ENCODE data around the gene STK36. TPM values are rescaled to one million over a fixed set of nuclear protein-coding genes. Genes with fewer than 3 reads are reported as not detected.
A peak's percentile ranks its signal among the peaks of the same experiment; 100 is the strongest.

The STK36 gene
- total and polyA plus RNA-seq, 2 donors (not counting 3 experiments of a cell fraction or from before 2014, with no cell fraction given), result 40.9 to 65.2 TPM

GRCh38 chr2:218644721-218645120 is 27.2 kb upstream of the STK36 start:
- FAIRE-seq (no peak), DNase-seq (ENCODE audit: low read depth, low spot score) (no peak)
- Histone ChIP-seq H3K9me1 (replicated peaks; ENCODE audit: control insufficient read depth, extremely low read depth, insufficient read depth, low read length) (no peaks in the 10 kb centered on the region), H3K4me1 (ENCODE audit: control insufficient read depth, extremely low read depth, insufficient read depth, low read length) (peaks cover 6% of the 10 kb centered on the region), H3K36me3 (ENCODE audit: control insufficient read depth in 2 of 2, extremely low read depth in 1 of 2, insufficient read depth in 2 of 2, low read length in 2 of 2) (peaks cover 26 to 56% of the 10 kb centered on the region in 2 experiments), H4K20me1 (replicated peaks; ENCODE audit: control insufficient read depth, extremely low read depth, insufficient read depth, low read length) (no peaks in the 10 kb centered on the region), H3K79me2 (ENCODE audit: control insufficient read depth, insufficient read depth, low read length) (peaks cover 9% of the 10 kb centered on the region), H3K9ac (replicated peaks; ENCODE audit: extremely low read depth, insufficient read depth, low read length) (no peak overlapping the region), H2AFZ (ENCODE audit: low read depth, low read length) (no peak overlapping the region), H3K27ac (ENCODE audit: insufficient read depth, low read depth, low read length) (peak overlapping the region; percentile 23), H3K9me3 (replicated peaks; ENCODE audit: control insufficient read depth, insufficient read depth, low read length) (no peaks in the 10 kb centered on the region), H3K27me3 (ENCODE audit: control insufficient read depth in 2 of 2, insufficient read depth in 2 of 2, low read length in 2 of 2) (no peaks in the 10 kb centered on the region), H3K4me3 (replicated peaks in 1 of 3; ENCODE audit: insufficient read depth in 1 of 3, low read depth in 1 of 3, low read length in 3 of 3) (no peak overlapping the region), H3K4me2 (ENCODE audit: insufficient read depth, low read length) (no peak overlapping the region)
- intact Hi-C loops (cut with micrococcal nuclease), result loop anchor here (5.0 kb wide), 1 partner anchor 372 kb away; the partner anchor contains the start of genes AAMP and PNKD
- ChIA-PET POLR2A (no interaction called here), CTCF (no interaction called here)
- dilution Hi-C loops (cut with MboI; ENCODE audit: extremely low pct_ligation_motif_present, low sequenced_read_pairs), result loop anchor here (5.0 kb wide), 1 partner anchor 77 kb away; the partner anchor contains the start of genes CNOT9 and USP37
- TF ChIP-seq MAX (IDR thresholded peaks at IDR 0.05; ENCODE audit: insufficient read depth, insufficient read length) (no peak), POLR2AphosphoS5 (IDR thresholded peaks at IDR 0.05; ENCODE audit: insufficient read depth, low read depth, low read length) (no peak)
- BruUV-seq (replicated peaks), result no TSS peak

GRCh38 chr2:218645126-218645525 is 26.8 kb upstream of the STK36 start:
- Histone ChIP-seq H3K4me1 (ENCODE audit: control insufficient read depth, extremely low read depth, insufficient read depth, low read length) (peaks cover 6% of the 10 kb centered on the region), H3K79me2 (ENCODE audit: control insufficient read depth, insufficient read depth, low read length) (peaks cover 9% of the 10 kb centered on the region), H3K27me3 (ENCODE audit: control insufficient read depth in 2 of 2, insufficient read depth in 2 of 2, low read length in 2 of 2) (no peaks in the 10 kb centered on the region), H3K9me3 (replicated peaks; ENCODE audit: control insufficient read depth, insufficient read depth, low read length) (no peaks in the 10 kb centered on the region), H3K9me1 (replicated peaks; ENCODE audit: control insufficient read depth, extremely low read depth, insufficient read depth, low read length) (no peaks in the 10 kb centered on the region), H4K20me1 (replicated peaks; ENCODE audit: control insufficient read depth, extremely low read depth, insufficient read depth, low read length) (no peaks in the 10 kb centered on the region), H3K4me2 (ENCODE audit: insufficient read depth, low read length) (no peak overlapping the region), H3K27ac (ENCODE audit: insufficient read depth, low read depth, low read length) (peak overlapping the region; percentile 23), H2AFZ (ENCODE audit: low read depth, low read length) (no peak overlapping the region), H3K4me3 (replicated peaks in 1 of 3; ENCODE audit: insufficient read depth in 1 of 3, low read depth in 1 of 3, low read length in 3 of 3) (no peak overlapping the region), H3K9ac (replicated peaks; ENCODE audit: extremely low read depth, insufficient read depth, low read length) (no peak overlapping the region), H3K36me3 (ENCODE audit: control insufficient read depth in 2 of 2, extremely low read depth in 1 of 2, insufficient read depth in 2 of 2, low read length in 2 of 2) (peaks cover 24 to 54% of the 10 kb centered on the region in 2 experiments)
- dilution Hi-C loops (cut with MboI; ENCODE audit: extremely low pct_ligation_motif_present, low sequenced_read_pairs) (loop anchor here (5.0 kb wide), 1 partner anchor 78 kb away; the partner anchor contains the start of genes CNOT9 and USP37), intact Hi-C loops (cut with micrococcal nuclease) (loop anchor here (5.0 kb wide), 1 partner anchor 373 kb away; the partner anchor contains the start of genes AAMP and PNKD)
- ChIA-PET CTCF (no interaction called here), POLR2A (interaction anchor here (1.2 kb wide), 1 partner anchor 9 kb away, joined by 3 read pairs; no protein-coding TSS in a partner anchor)
- TF ChIP-seq POLR2AphosphoS5 (IDR thresholded peaks at IDR 0.05; ENCODE audit: insufficient read depth, low read depth, low read length), result peak; percentile 19
- no peak for TF ChIP-seq MYC (IDR thresholded peaks at IDR 0.05; ENCODE audit: low read depth, low read length)
- no TSS peak for BruUV-seq (replicated peaks)
- FAIRE-seq, result peak; percentile 58
- peak; percentile 39 for DNase-seq (ENCODE audit: low read depth, low spot score)
